Peyer's patch (tissue), 4 donors: Measurements from ENCODE around the gene CCNQ.

Experiments used
- CTCF ChIP-seq, 6 experiments: fragments of 450-650 bp in 4 of 6; fragments of 200-600 bp in 2 of 6; sonication (generic) in 1 of 6; IDR thresholded peaks; one replicate each; pipeline ENCODE4 v1.5.1; 2017 to 2019; ENCODE audit warnings: antibody characterized with exemption in 6 of 6, mild to moderate bottlenecking in 3 of 6, moderate library complexity in 1 of 6
- POLR2A ChIP-seq, 2 donors: fragments of 450-650 bp; IDR thresholded peaks; one replicate each; pipeline ENCODE4 v1.5.1; 2017; ENCODE audit warnings: antibody characterized with exemption in 2 of 2, mild to moderate bottlenecking in 2 of 2, moderate library complexity in 2 of 2

GRCh38 chrX:153596981-153597750, 1.8 kb downstream of the CCNQ start:
- TF ChIP-seq CTCF (IDR thresholded peaks at IDR 0.05) (no peak), POLR2A (IDR thresholded peaks at IDR 0.05) (no peak)
